Activated T-helper 1 cell treated with Interleukin-2 at 50 U/mL for 16 hours (primary cell): ENCODE results near the gene MAD1L1.
"Not testable (repeated sequence)": the region's sequence is repeated elsewhere in the genome, so short reads cannot be mapped to it uniquely, and the experiment has no call there.

Source experiments
- DNase-seq: peaks from one replicate; pipeline ENCODE4 v3.0.0-alpha.2; 2020; ENCODE audit warnings: low read depth

MAD1L1 gene

GRCh38 chr7:2232766-2233520 lies at the start of gene MAD1L1:
MAD1L1 (minus strand) TSS chr7:2232945; CDS start chr7:2230133, 2,812 bp downstream.
- DNase-seq: peak; percentile 77

DNA sequence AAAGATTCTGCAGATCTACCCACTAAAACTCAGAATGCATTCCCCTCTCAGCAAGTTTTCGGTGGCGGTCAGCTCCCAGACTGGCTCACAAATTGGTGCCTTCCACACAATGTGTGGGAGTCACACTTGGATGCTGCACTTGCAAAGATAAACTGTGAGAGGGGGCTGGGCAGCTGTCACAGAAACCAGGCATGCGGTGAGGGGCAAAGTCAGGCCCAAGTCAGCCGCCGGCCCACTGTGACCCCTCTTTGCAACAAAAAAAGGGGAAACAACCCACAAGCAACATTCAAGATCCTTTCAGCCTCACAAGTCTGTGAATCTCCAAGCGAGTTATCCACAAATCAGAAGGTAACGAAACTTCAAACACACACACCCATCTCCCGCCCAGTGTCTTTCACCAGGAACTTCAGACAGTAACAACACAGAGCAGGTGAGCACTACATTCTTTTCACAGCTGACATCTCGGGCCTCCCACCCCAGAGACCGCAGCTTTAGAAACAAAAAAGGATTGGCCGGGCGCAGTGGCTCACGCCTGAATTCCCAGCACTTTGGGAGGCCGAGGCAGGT lies 49.5 kb upstream of the MAD1L1 start:
- DNase-seq: no peak

GRCh38 chr7:2281541-2281940 lies 48.8 kb upstream of the MAD1L1 start:
- DNase-seq: no peak

DNA sequence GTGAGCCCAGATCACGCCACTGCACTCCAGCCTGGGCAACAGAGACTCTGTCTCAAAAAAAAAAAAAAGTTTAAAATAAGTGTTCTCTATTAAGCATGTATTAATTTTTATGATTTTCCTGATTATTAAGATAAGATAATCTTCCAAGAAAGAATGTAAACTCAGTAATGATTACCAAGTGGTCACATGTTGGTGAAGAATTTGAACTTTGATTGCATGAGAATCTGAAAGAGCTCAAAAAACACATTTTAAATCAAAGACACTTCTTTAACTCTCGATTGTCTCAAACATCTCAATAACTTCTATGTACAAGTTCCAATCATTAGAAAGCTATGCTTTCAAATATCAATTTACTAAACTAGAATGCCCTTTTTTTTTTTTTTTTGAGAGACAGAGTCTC lies 47.7 kb upstream of the MAD1L1 start:
- no peak for DNase-seq

DNA sequence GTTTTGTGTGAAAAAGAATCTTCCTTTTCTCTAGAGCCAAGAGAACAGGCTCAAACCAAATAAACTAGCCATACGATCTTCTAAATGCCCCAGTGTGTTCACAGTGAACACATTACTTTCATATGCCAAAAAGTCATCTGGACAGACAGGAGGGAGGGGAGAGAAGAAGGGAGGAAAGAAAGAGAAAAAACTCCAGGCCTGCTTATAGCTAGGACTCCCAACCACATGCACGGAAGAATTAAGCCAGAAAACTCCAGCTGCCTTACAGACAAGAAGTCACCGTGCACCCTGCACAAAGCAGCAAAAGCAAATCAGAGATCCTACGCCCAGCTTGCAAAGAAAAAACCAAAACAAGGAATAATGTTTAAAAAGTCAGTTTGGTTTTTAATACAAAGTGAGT lies 47.2 kb upstream of the MAD1L1 start:
- no peak for DNase-seq

DNA sequence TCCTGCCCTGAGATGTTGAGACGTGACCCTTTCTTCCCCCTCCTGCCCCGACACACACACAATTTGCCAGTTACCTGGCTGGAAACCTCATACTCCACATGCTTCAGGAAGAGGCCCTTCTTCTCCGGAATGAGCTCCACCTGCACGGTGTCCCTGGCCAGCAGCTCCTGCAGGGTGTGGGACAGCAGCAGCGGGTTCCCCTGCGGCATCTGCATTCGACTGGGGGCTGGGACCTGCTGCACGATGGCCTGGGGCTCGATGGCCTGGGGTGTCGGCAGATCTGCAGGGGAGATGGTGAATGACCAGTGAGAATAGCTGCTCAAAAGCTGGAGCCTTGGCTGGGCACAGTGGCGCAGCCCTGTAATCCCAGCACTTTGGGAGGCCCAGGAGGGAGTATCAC lies 45.3 kb upstream of the MAD1L1 start:
- DNase-seq: no peak

- DNase-seq: no peak
Observed at GRCh38 chr7:2276107-2276506, 43.4 kb upstream of the MAD1L1 start.

DNA sequence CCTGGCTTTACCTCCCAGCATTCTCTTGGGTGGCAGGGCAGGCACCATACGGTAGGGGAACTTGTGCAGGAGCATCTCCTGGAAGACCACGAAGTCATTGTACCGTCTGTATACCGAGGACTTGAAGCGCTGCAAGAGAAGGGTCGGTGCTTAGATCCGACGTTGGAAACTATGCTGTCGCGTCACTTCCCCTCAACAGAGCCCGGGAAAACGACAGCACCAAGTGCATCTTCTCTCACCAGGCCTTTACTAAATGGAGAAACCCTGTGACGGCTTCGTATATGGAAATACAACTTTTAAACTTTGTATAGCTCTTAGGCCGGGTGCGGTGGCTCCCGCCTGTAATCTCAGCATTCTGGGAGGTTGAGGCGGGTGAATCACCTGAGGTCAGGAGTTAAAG lies 42.4 kb upstream of the MAD1L1 start:
- no peak for DNase-seq

DNA sequence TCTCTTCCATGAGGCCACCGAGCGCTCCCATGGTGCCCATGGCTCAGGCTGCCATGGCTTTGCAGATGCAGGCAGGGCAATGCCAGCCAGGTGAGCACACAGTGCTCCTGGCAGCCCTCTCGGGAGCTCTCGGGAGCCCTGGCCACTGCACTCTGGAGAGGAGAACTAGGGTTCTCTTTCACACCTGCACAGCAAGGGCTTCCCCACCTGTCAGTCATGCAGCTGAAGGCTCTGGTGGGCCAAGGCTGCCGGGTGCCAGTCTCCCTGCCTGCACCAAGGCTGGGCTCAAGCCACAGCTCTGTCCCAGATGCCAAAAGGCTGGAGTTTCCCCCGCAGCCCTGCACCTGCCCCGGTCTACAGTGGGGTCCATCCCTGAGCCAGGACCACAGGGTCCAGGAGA lies 41.9 kb upstream of the MAD1L1 start:
- DNase-seq: no peak

DNA sequence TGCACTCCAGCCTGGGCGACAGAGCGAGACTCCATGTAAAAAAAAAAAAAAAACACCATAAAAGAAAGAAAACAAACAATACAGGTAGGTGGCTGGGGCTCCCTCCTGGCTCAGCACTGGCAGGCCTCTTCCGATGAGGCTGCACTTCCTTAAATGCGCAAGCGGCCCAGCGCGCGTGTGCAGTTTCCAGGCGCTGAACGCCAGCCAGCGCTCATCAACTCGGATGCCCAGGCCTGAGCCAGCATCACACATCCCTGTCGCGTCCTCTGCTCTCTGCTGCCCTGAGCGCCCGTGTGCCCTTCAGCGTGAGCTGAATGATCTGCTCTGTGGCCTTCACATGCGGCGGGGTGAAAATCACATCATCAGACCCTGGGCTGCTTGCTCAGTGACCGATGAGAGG lies 41.1 kb upstream of the MAD1L1 start:
- no peak for DNase-seq

DNA sequence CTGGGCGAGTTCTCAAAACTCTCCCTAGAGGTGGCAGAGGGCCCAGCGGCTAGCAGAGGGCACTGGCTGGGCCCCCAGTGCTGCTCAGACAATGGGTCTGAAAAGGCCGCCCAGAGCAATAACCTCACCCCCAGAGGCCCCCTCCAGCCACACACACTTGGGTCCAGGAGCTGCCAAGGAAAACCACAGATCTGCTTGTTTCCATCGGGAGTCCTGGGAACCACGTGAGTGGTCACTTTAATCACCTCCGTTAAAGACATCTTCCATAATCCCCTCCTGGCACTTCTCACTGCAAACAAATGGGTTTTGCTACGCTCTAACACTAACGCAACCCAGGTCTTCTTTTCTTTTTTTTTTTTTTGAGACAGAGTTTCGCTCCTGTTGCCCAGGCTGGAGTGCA lies 39.3 kb upstream of the MAD1L1 start:
- no peak for DNase-seq

DNA sequence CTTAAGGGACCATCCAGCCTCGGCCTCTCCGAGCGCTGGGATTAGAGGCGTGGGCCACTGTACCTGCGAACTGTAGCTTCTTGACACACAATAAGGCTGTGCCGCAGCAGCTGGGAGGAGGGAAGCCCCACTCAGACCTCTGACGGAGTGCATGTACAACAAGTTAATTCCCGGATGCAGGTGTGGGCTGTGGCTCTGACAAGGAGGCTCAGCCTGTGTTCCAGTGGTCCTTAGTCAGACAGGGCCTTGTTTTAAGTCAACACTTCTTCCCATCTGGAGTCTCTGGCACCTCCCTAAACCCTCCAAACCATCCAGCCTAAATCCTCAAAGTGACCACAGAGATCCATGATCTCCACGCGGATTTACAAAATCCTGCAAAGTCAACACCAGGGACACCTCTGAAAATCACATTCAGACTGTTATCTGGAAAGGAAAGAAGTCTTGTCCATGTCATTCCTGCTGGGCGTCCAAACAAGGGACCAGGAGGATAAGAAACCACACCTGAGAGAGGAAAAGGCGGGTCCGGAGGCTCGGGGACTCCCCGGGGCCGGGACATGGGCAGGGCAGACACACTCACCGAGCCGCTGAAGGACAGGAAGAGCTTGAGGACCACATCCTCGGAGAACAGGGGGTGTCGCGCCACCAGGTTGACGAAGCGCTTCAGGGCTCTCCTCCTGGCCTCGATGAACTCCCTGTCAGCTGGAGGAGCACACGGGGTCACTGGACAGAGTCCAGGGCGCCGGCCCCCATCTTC lies 38.7 kb upstream of the MAD1L1 start:
- DNase-seq: no peak

DNA sequence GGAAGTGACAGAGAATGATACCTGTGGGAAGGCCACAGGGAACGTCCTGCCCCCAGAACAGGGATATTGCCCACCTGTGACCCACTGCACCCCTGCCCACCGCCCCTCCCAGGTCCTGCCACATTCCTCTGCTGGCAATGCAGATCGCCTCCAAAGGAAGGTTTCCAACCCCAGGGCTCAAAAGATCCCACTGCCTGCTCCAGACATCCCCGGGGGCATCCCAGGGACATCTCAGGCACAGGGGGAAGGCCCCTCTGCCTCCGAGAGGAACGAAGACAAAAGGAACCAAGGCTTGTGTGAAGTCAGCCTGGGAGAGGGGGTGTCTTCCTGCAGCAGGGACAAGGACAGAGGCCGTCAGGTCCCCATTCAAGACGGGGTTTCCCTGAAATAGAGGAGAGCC lies 37.8 kb upstream of the MAD1L1 start:
- no peak for DNase-seq

GRCh38 chr7:2269991-2270460 lies 37.3 kb upstream of the MAD1L1 start:
- DNase-seq: no peak

GRCh38 chr7:2269089-2269990 lies 36.6 kb upstream of the MAD1L1 start:
- DNase-seq: not testable (repeated sequence)

DNA sequence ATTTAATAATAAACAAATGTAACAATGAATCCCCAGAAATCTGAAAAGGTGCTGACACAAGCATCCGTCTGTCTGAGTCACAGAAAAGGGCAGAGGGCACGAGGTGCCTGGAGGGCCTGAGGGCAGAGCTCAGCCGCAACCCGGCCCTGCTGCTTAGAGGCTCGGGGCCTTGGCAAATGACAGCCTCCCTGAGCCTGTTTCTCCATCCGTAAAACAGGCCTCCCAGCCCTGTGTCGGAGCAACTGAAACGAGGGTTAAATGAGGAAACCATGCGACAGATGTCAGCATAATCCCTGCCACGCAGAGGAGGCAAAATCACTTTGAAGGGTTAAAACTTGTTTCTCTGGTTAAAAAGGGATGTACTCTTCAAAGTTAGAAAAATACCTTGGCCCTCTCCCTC lies 34.2 kb upstream of the MAD1L1 start:
- DNase-seq: no peak

DNA sequence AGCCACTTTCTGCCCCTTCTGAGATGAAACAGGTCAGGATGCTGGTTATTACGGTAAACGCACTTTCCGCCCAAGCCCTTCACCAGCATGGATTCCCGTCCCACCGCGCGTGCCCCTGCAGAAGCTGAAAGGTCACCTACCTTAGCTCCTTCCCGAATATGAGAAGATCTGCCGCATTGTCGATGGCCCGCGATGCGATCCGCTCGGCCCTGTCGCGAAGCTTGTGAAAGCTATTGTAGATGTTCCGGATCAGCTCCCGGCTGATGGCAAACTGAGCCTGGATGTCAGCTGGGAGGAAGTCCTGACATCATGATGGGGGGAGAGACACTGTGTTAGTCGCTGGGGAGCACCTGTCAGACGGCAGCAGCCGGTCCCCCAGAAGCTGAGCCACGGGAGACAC lies 31.4 kb upstream of the MAD1L1 start:
- no peak for DNase-seq

- no peak for DNase-seq
Observed at GRCh38 chr7:2263176-2263575, 30.4 kb upstream of the MAD1L1 start.

- no peak for DNase-seq
Observed at GRCh38 chr7:2261611-2262010, 28.9 kb upstream of the MAD1L1 start.

DNA sequence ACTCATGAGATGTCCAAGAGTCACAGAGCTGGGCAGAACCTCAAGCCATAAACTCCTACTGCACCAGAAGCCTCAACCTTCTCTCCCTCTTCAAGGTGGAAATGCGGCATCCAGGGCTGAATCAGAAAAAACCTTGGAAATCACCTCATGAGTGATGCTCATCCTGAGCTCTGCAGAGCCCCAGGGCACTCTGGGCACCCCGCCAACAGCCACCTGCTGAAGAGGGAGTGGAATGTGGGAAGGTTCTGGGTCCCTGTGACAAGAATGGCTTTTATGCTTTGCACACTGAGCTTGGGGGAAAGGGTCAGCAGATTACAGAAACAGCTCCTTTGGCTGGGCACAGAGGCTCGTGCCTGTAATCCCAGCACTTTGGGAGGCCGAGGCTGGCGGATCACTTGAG lies 28.1 kb upstream of the MAD1L1 start:
- no peak for DNase-seq

DNA sequence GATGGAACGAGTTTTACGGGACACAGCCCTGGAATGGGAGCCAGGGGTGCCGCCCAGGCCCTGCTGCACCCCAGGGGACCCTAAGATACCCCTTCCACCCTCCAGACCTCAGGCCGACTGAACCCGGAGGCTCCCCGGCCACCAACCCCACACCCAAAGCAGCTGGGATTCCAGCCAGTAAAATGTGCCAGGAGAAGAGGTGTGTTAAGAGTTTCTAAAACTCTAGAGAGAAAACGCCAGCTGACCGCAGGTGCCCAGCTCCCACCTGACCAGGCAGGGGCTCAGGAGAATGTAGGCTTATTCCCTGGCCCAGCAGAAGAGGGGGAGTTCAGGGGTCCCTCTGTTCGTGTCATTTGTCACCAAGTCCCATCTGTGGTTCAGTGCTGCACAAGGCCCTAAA lies 26.7 kb upstream of the MAD1L1 start:
- no peak for DNase-seq
